ENCODE results near the gene AKR1C4. TPM values are rescaled to one million over a fixed set of nuclear protein-coding genes. Genes with fewer than 3 reads are reported as not detected.
"Not testable (repeated sequence)": the region's sequence is repeated elsewhere in the genome, so short reads cannot be mapped to it uniquely, and the experiment has no call there.

The AKR1C4 gene
- total RNA-seq, 1 donor from 2014 or later: not detected

- H3K9me3 Mint-ChIP-seq; H3K27me3 Mint-ChIP-seq; H3K4me3 Mint-ChIP-seq; DNase-seq; H3K36me3 Mint-ChIP-seq (ENCODE audit: low read depth); H3K4me1 Mint-ChIP-seq; intact Hi-C loops (cut with micrococcal nuclease); H3K27ac Mint-ChIP-seq: not testable (repeated sequence)
These were observed 26.3 kb downstream of the AKR1C4 start for GRCh38 chr10:5222942-5223341.

- intact Hi-C loops (cut with micrococcal nuclease): no loop called here
- no peaks in the 10 kb centered on the region for H3K27me3 Mint-ChIP-seq
These were observed 32.4 kb downstream of the AKR1C4 start for GRCh38 chr10:5229019-5229418.

GRCh38 chr10:5233324-5233723 is 36.7 kb downstream of the AKR1C4 start:
- H3K27ac Mint-ChIP-seq: no peak overlapping the region
- no peaks in the 10 kb centered on the region for H3K4me1 Mint-ChIP-seq
- DNase-seq: no peak
- H3K4me3 Mint-ChIP-seq: no peak overlapping the region
- H3K9me3 Mint-ChIP-seq: peaks cover 27% of the 10 kb centered on the region
- H3K36me3 Mint-ChIP-seq (ENCODE audit: low read depth): peaks cover 2% of the 10 kb centered on the region
- intact Hi-C loops (cut with micrococcal nuclease): no loop called here
- no peaks in the 10 kb centered on the region for H3K27me3 Mint-ChIP-seq

More at GRCh38 chr10:5229019-5229418, 32.4 kb downstream of the AKR1C4 start:
- Mint-ChIP-seq H3K4me3 (no peak overlapping the region), H3K9me3 (peaks cover 2% of the 10 kb centered on the region), H3K4me1 (no peaks in the 10 kb centered on the region), H3K27ac (no peak overlapping the region), H3K36me3 (ENCODE audit: low read depth) (no peaks in the 10 kb centered on the region)
- DNase-seq: no peak

GRCh38 chr10:5234106-5234860 is 37.6 kb downstream of the AKR1C4 start:
- no peaks in the 10 kb centered on the region for H3K27me3 Mint-ChIP-seq
- no peaks in the 10 kb centered on the region for H3K4me1 Mint-ChIP-seq
- peaks cover 33% of the 10 kb centered on the region for H3K9me3 Mint-ChIP-seq

GRCh38 chr10:5237541-5237940 is 40.9 kb downstream of the AKR1C4 start:
- H3K36me3 Mint-ChIP-seq (ENCODE audit: low read depth); H3K27ac Mint-ChIP-seq; H3K4me3 Mint-ChIP-seq; DNase-seq; H3K27me3 Mint-ChIP-seq; H3K4me1 Mint-ChIP-seq; intact Hi-C loops (cut with micrococcal nuclease): not testable (repeated sequence)
- H3K9me3 Mint-ChIP-seq: peaks cover 44% of the 10 kb centered on the region

More at GRCh38 chr10:5234106-5234860, 37.6 kb downstream of the AKR1C4 start:
- no peak for DNase-seq
- H3K4me3 Mint-ChIP-seq: no peak overlapping the region
- H3K36me3 Mint-ChIP-seq (ENCODE audit: low read depth): peaks cover 2% of the 10 kb centered on the region
- intact Hi-C loops (cut with micrococcal nuclease): no loop called here
- H3K27ac Mint-ChIP-seq: no peak overlapping the region

GRCh38 chr10:5242585-5242984 is 45.9 kb downstream of the AKR1C4 start:
- Mint-ChIP-seq H3K36me3 (ENCODE audit: low read depth) (no peaks in the 10 kb centered on the region), H3K9me3 (peaks cover 29% of the 10 kb centered on the region), H3K4me3 (no peak overlapping the region), H3K27me3 (no peaks in the 10 kb centered on the region), H3K4me1 (no peaks in the 10 kb centered on the region), H3K27ac (no peak overlapping the region)
- intact Hi-C loops (cut with micrococcal nuclease): no loop called here
- no peak for DNase-seq

- intact Hi-C loops (cut with micrococcal nuclease): no loop called here
- no peaks in the 10 kb centered on the region for H3K36me3 Mint-ChIP-seq (ENCODE audit: low read depth)
- no peaks in the 10 kb centered on the region for H3K27me3 Mint-ChIP-seq
- H3K4me1 Mint-ChIP-seq: no peaks in the 10 kb centered on the region
- no peak overlapping the region for H3K4me3 Mint-ChIP-seq
- H3K9me3 Mint-ChIP-seq: peaks cover 19% of the 10 kb centered on the region
- DNase-seq: no peak
- no peak overlapping the region for H3K27ac Mint-ChIP-seq
These were observed 46.9 kb downstream of the AKR1C4 start for GRCh38 chr10:5243521-5243987.

- H3K4me3 Mint-ChIP-seq: no peak overlapping the region
- no peaks in the 10 kb centered on the region for H3K27me3 Mint-ChIP-seq
- H3K36me3 Mint-ChIP-seq (ENCODE audit: low read depth): peaks cover 3% of the 10 kb centered on the region
- H3K4me1 Mint-ChIP-seq: no peaks in the 10 kb centered on the region
- peaks cover 6% of the 10 kb centered on the region for H3K9me3 Mint-ChIP-seq
- intact Hi-C loops (cut with micrococcal nuclease): no loop called here
- no peak for DNase-seq
- H3K27ac Mint-ChIP-seq: no peak overlapping the region
These were observed 55.8 kb downstream of the AKR1C4 start for GRCh38 chr10:5252177-5253037.

GRCh38 chr10:5254488-5254887 is 57.9 kb downstream of the AKR1C4 start:
- no peak for DNase-seq
- Mint-ChIP-seq H3K4me1 (no peaks in the 10 kb centered on the region), H3K36me3 (ENCODE audit: low read depth) (peaks cover 3% of the 10 kb centered on the region), H3K27ac (no peak overlapping the region), H3K4me3 (no peak overlapping the region), H3K9me3 (peaks cover 6% of the 10 kb centered on the region), H3K27me3 (no peaks in the 10 kb centered on the region)
- intact Hi-C loops (cut with micrococcal nuclease): no loop called here

- DNase-seq; intact Hi-C loops (cut with micrococcal nuclease): not testable (repeated sequence)
These were observed 61.1 kb downstream of the AKR1C4 start for GRCh38 chr10:5257768-5258167.

GRCh38 chr10:5259132-5259951 is 62.7 kb downstream of the AKR1C4 start:
- H3K27ac Mint-ChIP-seq: no peak overlapping the region
- H3K27me3 Mint-ChIP-seq: no peaks in the 10 kb centered on the region
- H3K36me3 Mint-ChIP-seq (ENCODE audit: low read depth): no peaks in the 10 kb centered on the region
- peaks cover 3% of the 10 kb centered on the region for H3K9me3 Mint-ChIP-seq
- intact Hi-C loops (cut with micrococcal nuclease): no loop called here
- DNase-seq: no peak
- no peak overlapping the region for H3K4me3 Mint-ChIP-seq
- no peaks in the 10 kb centered on the region for H3K4me1 Mint-ChIP-seq

More at GRCh38 chr10:5257768-5258167, 61.1 kb downstream of the AKR1C4 start:
- not testable (repeated sequence) for H3K4me3 Mint-ChIP-seq; H3K4me1 Mint-ChIP-seq; H3K9me3 Mint-ChIP-seq; H3K36me3 Mint-ChIP-seq (ENCODE audit: low read depth); H3K27me3 Mint-ChIP-seq; H3K27ac Mint-ChIP-seq

- intact Hi-C loops (cut with micrococcal nuclease): no loop called here
- Mint-ChIP-seq H3K27ac (no peak overlapping the region), H3K9me3 (peaks cover 4% of the 10 kb centered on the region), H3K4me1 (no peaks in the 10 kb centered on the region), H3K27me3 (no peaks in the 10 kb centered on the region), H3K4me3 (no peak overlapping the region), H3K36me3 (ENCODE audit: low read depth) (no peaks in the 10 kb centered on the region)
- no peak for DNase-seq
These were observed 63.4 kb downstream of the AKR1C4 start for GRCh38 chr10:5259952-5260578.

- H3K9me3 Mint-ChIP-seq: peaks cover 7% of the 10 kb centered on the region
- DNase-seq: no peak
- no peak overlapping the region for H3K27ac Mint-ChIP-seq
- no peaks in the 10 kb centered on the region for H3K4me1 Mint-ChIP-seq
- H3K4me3 Mint-ChIP-seq: no peak overlapping the region
- H3K36me3 Mint-ChIP-seq (ENCODE audit: low read depth): peaks cover 3% of the 10 kb centered on the region
- intact Hi-C loops (cut with micrococcal nuclease): no loop called here
- H3K27me3 Mint-ChIP-seq: no peaks in the 10 kb centered on the region
These were observed 64.2 kb downstream of the AKR1C4 start for GRCh38 chr10:5260828-5261227.

All from activated CD4-positive, alpha-beta T cell treated with anti-CD3 and anti-CD28 coated beads, Interleukin-2, amount 10 ng/mL, durations not matched to agents 24 days and 14 days (primary cell).